LNCaP clone FGC (cell line): ENCODE measurements around the gene OOSP4A.

Experiments used
- DNase-seq: peaks from one replicate; pipeline ENCODE4 v3.0.0-alpha.2; 2011; ENCODE audit warnings: low read depth
- H3K4me3 ChIP-seq: 2 replicates; pipeline ENCODE4 v1.5.1; 2011; ENCODE audit warnings: mild to moderate bottlenecking, low read depth, low read length, control low read depth
- TF ChIP-seq, protein P1 (sequence below): IDR thresholded peaks from 2 replicates; pipeline ENCODE4 v1.5.1; 2012; ENCODE audit warnings: mild to moderate bottlenecking; ENCODE audit not compliant: control insufficient read depth, insufficient read depth; ENCODE audit errors: extremely low read depth

OOSP4A gene

DNA sequence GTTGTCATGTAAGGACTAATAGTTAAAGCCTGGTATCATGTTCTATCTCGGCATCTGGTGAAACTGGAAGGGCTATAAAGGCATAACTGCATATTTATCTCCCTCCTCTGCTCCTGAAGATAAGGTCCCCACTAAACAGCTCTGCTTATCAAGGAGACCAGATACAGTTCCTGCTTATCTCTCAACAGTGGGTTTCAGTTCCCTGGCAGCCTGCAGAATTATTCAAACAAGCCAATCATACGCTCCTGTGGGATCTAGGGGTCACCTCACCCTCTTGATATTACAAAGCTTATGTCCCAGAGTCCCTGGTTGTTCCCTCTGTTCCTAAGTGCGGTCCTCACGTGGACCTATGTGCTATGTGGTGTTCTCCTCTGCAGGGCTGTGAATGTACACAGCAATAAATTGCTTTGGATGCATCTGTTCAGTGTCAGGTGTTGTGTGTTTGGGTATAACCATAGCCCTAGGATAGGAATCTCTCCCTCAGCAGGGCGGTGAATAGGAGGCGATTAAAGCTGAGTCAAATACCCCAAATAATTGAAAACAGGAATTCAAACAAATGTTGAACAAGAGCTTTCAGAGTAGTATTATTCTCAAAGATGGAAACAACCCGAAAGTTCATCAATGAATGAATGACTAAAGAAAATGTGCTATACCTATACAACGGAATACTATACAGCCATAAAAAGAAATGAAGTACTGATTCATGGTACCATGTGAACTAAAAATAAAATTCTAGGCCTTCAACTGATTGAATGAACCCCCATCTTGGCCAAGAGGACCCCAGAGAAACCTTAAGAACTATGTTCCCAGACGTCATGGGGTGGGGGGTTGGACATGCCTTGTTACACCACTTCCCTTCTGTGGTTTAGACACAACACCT is 3.1 kb upstream of the OOSP4A start:
- no peak for DNase-seq

DNA sequence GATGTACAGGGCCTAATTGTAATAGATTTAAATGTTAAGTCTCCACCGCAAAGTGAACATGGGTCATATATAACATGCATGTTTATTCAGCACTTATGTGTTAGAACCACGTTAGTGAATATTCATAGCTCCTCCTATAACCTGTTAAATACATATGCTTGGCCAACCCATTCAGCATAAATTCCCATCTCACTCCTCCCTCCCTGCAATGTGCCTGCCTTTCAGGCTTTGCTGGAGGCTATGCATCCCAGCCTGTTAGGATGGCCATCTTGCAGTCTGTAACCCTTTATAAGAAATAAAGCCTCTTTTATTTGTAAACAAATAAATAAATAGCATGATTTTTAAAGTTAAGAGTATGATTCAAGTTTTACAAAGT is 1.7 kb upstream of the OOSP4A start:
- TF ChIP-seq, protein P1, sequence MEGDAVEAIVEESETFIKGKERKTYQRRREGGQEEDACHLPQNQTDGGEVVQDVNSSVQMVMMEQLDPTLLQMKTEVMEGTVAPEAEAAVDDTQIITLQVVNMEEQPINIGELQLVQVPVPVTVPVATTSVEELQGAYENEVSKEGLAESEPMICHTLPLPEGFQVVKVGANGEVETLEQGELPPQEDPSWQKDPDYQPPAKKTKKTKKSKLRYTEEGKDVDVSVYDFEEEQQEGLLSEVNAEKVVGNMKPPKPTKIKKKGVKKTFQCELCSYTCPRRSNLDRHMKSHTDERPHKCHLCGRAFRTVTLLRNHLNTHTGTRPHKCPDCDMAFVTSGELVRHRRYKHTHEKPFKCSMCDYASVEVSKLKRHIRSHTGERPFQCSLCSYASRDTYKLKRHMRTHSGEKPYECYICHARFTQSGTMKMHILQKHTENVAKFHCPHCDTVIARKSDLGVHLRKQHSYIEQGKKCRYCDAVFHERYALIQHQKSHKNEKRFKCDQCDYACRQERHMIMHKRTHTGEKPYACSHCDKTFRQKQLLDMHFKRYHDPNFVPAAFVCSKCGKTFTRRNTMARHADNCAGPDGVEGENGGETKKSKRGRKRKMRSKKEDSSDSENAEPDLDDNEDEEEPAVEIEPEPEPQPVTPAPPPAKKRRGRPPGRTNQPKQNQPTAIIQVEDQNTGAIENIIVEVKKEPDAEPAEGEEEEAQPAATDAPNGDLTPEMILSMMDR: no peak
- DNase-seq: no peak
- no peak overlapping the region for H3K4me3 ChIP-seq

More for the DNA sequence above, 3.1 kb upstream of the OOSP4A start:
- TF ChIP-seq, protein P1: no peak
- no peak overlapping the region for H3K4me3 ChIP-seq

DNA sequence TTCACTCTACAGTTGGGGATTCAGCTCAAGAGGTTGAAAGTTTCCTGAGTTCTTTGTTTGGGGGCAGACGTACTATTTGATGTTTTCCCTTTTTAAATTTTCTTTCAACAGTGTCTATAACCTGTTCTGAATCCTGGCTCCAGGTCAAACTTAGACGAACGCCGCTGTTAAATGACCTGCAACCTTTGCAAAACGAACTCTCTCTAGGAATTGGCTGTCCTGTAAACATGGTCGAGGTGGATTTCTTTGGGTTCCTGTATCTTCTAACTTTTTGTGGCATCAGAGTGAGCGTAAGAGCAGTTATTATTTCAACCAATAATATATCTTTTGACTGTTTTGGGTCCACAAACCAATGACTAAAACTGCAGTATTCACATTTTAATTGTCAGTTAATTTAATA is 1.6 kb downstream of the OOSP4A start:
- DNase-seq: no peak
- H3K4me3 ChIP-seq: no peak overlapping the region
- TF ChIP-seq, protein P1: no peak

DNA sequence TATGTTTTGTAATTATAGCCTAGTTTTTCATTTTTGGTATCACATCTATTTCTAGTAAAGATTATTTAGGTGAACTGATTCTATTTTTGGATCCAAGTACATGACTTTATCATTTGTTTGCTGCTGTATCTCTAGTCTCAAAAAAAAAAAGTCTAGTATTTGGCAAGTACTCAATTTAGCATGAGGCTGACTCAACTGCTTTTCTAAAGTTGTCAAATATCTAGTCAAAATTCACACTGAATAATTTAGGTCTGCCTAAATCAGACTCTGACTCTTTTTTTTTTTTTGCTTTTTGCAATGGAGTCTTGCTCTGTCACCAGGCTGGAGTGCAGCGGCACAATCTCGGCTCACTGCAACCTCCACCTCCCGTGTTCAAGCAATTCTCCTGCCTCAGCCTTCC is 2.4 kb downstream of the OOSP4A start:
- TF ChIP-seq, protein P1: no peak
- DNase-seq: no peak
- no peak overlapping the region for H3K4me3 ChIP-seq

DNA sequence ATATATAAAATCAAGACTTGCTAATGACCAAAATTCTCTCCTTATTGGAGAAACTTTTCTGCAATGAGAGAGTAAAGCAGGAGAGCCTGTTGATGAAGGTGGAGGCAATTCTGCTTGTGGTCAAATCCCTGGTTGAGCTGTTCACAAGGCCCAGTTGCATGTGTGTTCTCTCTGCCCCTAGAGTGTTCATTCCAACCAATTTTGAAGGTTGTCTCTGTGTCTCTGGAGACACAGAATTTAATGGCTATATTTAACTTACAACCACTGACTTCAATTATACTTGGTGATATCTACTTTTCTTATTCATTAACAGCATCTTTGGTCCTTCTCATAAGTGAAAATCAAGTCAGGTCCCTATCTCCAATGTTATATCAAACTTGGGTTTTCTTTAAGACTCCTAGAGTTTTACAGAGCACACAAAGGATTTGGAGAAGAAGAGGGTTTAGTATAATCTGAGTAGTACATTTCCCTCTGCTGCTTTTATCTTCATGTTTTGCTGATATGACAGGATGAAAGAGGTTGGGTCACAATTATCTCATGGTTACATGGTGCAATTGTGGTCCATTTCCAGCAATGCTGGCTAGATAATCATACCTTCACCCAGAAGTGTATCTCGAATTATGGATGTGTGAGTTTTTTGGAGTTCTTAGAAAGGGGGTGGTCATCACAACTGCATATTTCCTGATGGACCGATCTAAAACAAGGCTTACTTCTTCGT is 4.0 kb downstream of the OOSP4A start:
- TF ChIP-seq, protein P1: no peak
- no peak for DNase-seq
- no peak overlapping the region for H3K4me3 ChIP-seq

DNA sequence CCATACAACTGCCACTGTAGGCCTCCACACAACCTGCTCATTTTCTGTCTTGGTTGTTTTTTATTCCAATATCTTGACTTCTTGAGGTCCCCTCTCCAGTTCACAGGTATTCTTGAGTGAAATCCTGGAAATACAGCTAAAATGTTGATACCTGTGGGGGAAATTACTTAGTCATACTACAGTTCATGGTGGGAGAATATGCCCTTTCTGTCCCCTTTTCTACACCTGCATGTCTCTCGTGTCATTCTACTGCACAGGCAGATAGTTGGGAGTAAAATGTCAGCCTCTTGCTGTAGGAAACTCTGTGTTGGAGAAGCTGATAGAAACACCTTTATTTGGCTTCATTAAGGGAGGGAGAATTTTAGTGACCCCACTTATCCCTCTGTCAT is 4.6 kb downstream of the OOSP4A start:
- no peak overlapping the region for H3K4me3 ChIP-seq
- no peak for DNase-seq
- TF ChIP-seq, protein P1: no peak

DNA sequence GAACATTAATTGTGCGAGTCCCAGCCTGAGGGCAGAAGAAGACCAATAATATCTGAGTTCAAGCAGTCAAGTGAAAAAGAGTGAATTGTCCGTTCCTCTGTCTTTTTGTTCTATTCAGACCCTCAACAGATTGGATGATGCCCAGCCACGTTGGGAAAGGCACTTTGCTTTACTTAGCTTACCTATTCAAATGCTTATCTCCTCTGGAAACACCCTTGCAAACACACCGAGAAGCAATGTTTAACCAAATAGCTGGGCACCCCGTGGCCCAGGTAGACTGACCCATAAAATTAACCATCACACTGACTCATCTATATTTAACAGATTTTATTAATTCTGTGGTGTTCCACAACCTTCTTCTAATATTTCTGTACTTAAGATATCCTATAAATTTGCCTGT is 9.3 kb downstream of the OOSP4A start:
- TF ChIP-seq, protein P1: no peak
- no peak overlapping the region for H3K4me3 ChIP-seq
- DNase-seq: no peak
